Measurements from ENCODE around the gene SERINC3. TPM values are rescaled to one million over a fixed set of nuclear protein-coding genes. Genes with fewer than 3 reads are reported as not detected.

Gene SERINC3
- total RNA-seq, 1 experiment from 2014 or later = 41.3 TPM

DNA sequence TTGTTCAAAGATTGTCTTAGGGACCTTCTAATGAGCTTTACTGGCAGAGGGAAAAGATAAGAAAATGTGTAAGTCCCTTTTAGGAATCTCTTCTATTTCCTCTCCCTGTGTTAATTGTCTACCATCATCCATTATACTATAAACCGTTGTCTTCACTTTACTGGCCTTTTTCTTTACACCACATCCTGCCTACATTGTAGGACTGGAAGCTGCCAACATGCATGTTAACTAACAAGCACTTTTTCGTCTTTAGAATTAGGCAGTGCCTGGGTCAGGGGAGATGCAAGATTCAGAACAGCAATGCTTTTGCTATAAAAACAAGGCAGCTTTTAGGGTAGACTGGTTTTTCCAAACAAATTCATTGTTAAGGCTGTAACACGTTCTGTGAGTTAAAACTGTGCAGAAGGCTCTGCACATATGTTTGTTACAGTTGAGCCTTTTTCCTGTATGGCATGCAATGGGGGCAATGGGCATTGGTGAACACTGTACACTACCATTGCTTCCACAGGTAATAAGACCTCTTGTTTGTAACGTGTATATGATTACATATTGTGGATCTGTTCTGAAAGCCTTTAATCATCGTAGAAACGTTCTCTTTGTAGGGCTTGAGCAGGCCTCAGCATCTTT, 49.6 kb upstream of the SERINC3 start:
- no peaks in the 10 kb centered on the region for H3K36me3 Mint-ChIP-seq
- H3K4me1 Mint-ChIP-seq = no peaks in the 10 kb centered on the region
- no peak overlapping the region for H3K4me3 Mint-ChIP-seq
- no peaks in the 10 kb centered on the region for H3K9me3 Mint-ChIP-seq
- no peak for TF ChIP-seq TEAD4 (CRISPR knock-in tag; IDR thresholded peaks at IDR 0.05)
- no peak for TF ChIP-seq SP1 (CRISPR knock-in tag; conservative IDR thresholded peaks at IDR 0.05)
- no peaks in the 10 kb centered on the region for H3K27me3 Mint-ChIP-seq (ENCODE audit: low read depth)
- no peak for ATAC-seq
- CTCF ChIA-PET = no interaction called here
- H3K27ac Mint-ChIP-seq = no peak overlapping the region
- no peak for DNase-seq (ENCODE audit: low spot score)
- POLR2A ChIA-PET = no interaction called here

DNA sequence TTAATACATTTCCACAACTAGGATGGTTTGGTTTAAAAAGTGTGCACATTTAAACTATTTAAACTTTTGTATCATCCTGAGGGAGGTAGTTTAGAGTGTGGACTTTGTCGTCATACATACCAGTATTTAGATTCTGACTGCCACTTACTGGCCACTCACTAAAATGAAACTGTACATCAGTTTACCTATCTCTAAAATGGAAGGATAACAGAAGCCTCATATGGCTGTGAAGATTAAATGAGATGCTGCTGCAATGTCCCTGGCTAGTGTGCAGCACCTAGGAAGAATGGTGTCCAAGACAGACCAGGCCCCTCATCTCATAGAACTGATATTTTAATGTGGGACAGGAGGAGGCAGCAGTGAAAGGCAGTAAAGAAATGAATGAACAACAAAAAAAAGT, 48.5 kb upstream of the SERINC3 start:
- Mint-ChIP-seq H3K27me3 (ENCODE audit: low read depth) (no peaks in the 10 kb centered on the region), H3K9me3 (no peaks in the 10 kb centered on the region), H3K27ac (no peak overlapping the region), H3K4me1 (no peaks in the 10 kb centered on the region), H3K36me3 (no peaks in the 10 kb centered on the region), H3K4me3 (no peak overlapping the region)
- CTCF ChIA-PET = no interaction called here
- POLR2A ChIA-PET = no interaction called here
- DNase-seq (ENCODE audit: low spot score) (no peak), ATAC-seq (no peak)
- TF ChIP-seq, protein P1, sequence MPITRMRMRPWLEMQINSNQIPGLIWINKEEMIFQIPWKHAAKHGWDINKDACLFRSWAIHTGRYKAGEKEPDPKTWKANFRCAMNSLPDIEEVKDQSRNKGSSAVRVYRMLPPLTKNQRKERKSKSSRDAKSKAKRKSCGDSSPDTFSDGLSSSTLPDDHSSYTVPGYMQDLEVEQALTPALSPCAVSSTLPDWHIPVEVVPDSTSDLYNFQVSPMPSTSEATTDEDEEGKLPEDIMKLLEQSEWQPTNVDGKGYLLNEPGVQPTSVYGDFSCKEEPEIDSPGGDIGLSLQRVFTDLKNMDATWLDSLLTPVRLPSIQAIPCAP (CRISPR knock-in tag; IDR thresholded peaks at IDR 0.05) = no peak
- TF ChIP-seq NR3C1 (CRISPR knock-in tag; conservative IDR thresholded peaks at IDR 0.05; ENCODE audit: low read depth) = no peak
- no peak for TF ChIP-seq ZNF423 (CRISPR knock-in tag; IDR thresholded peaks at IDR 0.05)
- TF ChIP-seq GABPB1 (CRISPR knock-in tag; IDR thresholded peaks at IDR 0.05) = no peak
- no peak for TF ChIP-seq GTF2I (CRISPR knock-in tag; conservative IDR thresholded peaks at IDR 0.05)
- no peak for TF ChIP-seq CREM (CRISPR knock-in tag; IDR thresholded peaks at IDR 0.05)
- TF ChIP-seq, protein P2, sequence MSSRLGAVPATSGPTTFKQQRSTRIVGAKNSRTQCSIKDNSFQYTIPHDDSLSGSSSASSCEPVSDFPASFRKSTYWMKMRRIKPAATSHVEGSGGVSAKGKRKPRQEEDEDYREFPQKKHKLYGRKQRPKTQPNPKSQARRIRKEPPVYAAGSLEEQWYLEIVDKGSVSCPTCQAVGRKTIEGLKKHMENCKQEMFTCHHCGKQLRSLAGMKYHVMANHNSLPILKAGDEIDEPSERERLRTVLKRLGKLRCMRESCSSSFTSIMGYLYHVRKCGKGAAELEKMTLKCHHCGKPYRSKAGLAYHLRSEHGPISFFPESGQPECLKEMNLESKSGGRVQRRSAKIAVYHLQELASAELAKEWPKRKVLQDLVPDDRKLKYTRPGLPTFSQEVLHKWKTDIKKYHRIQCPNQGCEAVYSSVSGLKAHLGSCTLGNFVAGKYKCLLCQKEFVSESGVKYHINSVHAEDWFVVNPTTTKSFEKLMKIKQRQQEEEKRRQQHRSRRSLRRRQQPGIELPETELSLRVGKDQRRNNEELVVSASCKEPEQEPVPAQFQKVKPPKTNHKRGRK (CRISPR knock-in tag; IDR thresholded peaks at IDR 0.05; ENCODE audit: borderline replicate concordance) = no peak
- TF ChIP-seq, protein P3, sequence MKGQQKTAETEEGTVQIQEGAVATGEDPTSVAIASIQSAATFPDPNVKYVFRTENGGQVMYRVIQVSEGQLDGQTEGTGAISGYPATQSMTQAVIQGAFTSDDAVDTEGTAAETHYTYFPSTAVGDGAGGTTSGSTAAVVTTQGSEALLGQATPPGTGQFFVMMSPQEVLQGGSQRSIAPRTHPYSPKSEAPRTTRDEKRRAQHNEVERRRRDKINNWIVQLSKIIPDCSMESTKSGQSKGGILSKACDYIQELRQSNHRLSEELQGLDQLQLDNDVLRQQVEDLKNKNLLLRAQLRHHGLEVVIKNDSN (CRISPR knock-in tag; IDR thresholded peaks at IDR 0.05) = no peak
- TF ChIP-seq, protein P4, sequence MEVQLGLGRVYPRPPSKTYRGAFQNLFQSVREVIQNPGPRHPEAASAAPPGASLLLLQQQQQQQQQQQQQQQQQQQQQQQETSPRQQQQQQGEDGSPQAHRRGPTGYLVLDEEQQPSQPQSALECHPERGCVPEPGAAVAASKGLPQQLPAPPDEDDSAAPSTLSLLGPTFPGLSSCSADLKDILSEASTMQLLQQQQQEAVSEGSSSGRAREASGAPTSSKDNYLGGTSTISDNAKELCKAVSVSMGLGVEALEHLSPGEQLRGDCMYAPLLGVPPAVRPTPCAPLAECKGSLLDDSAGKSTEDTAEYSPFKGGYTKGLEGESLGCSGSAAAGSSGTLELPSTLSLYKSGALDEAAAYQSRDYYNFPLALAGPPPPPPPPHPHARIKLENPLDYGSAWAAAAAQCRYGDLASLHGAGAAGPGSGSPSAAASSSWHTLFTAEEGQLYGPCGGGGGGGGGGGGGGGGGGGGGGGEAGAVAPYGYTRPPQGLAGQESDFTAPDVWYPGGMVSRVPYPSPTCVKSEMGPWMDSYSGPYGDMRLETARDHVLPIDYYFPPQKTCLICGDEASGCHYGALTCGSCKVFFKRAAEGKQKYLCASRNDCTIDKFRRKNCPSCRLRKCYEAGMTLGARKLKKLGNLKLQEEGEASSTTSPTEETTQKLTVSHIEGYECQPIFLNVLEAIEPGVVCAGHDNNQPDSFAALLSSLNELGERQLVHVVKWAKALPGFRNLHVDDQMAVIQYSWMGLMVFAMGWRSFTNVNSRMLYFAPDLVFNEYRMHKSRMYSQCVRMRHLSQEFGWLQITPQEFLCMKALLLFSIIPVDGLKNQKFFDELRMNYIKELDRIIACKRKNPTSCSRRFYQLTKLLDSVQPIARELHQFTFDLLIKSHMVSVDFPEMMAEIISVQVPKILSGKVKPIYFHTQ (CRISPR knock-in tag; IDR thresholded peaks at IDR 0.05) = no peak
- TF ChIP-seq, protein P5, sequence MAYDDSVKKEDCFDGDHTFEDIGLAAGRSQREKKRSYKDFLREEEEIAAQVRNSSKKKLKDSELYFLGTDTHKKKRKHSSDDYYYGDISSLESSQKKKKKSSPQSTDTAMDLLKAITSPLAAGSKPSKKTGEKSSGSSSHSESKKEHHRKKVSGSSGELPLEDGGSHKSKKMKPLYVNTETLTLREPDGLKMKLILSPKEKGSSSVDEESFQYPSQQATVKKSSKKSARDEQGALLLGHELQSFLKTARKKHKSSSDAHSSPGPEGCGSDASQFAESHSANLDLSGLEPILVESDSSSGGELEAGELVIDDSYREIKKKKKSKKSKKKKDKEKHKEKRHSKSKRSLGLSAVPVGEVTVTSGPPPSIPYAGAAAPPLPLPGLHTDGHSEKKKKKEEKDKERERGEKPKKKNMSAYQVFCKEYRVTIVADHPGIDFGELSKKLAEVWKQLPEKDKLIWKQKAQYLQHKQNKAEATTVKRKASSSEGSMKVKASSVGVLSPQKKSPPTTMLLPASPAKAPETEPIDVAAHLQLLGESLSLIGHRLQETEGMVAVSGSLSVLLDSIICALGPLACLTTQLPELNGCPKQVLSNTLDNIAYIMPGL (CRISPR knock-in tag; IDR thresholded peaks at IDR 0.05) = no peak
- TF ChIP-seq OVOL2 (CRISPR knock-in tag; IDR thresholded peaks at IDR 0.05; ENCODE audit: borderline replicate concordance) = no peak
- TF ChIP-seq, protein P6, sequence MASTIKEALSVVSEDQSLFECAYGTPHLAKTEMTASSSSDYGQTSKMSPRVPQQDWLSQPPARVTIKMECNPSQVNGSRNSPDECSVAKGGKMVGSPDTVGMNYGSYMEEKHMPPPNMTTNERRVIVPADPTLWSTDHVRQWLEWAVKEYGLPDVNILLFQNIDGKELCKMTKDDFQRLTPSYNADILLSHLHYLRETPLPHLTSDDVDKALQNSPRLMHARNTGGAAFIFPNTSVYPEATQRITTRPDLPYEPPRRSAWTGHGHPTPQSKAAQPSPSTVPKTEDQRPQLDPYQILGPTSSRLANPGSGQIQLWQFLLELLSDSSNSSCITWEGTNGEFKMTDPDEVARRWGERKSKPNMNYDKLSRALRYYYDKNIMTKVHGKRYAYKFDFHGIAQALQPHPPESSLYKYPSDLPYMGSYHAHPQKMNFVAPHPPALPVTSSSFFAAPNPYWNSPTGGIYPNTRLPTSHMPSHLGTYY (CRISPR knock-in tag; IDR thresholded peaks at IDR 0.05) = no peak
- TF ChIP-seq, protein P7, sequence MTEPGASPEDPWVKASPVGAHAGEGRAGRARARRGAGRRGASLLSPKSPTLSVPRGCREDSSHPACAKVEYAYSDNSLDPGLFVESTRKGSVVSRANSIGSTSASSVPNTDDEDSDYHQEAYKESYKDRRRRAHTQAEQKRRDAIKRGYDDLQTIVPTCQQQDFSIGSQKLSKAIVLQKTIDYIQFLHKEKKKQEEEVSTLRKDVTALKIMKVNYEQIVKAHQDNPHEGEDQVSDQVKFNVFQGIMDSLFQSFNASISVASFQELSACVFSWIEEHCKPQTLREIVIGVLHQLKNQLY (CRISPR knock-in tag; IDR thresholded peaks at IDR 0.05) = no peak
- no peak for TF ChIP-seq SP1 (CRISPR knock-in tag; conservative IDR thresholded peaks at IDR 0.05)

Measured in WTC11 (cell line).